Right kidney (tissue), 1 donor: Measurements from ENCODE around the gene HS3ST4.

Source experiments
- DNase-seq: peaks from one replicate; pipeline ENCODE4 v3.0.0-alpha.2; 2016

Gene HS3ST4

DNA sequence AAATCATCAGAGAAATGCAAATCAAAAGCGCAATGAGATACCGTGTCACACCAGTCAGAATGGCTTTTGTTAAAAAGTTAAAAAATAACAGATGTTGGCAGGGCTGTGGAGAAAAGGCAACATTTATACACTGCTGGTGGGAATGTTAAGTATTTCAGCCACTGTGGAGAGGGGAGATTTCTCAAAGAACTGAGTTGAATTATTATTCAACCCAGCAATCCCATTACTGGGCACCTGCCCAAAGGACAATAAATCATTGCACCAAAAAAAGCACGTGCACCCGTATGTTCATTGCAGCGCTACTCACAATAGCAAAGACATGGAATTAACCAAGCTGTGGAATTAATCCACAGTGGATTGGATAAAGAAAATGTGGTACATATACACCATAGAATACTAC, 204.7 kb downstream of the HS3ST4 start:
- peak; percentile 9 for DNase-seq

DNA sequence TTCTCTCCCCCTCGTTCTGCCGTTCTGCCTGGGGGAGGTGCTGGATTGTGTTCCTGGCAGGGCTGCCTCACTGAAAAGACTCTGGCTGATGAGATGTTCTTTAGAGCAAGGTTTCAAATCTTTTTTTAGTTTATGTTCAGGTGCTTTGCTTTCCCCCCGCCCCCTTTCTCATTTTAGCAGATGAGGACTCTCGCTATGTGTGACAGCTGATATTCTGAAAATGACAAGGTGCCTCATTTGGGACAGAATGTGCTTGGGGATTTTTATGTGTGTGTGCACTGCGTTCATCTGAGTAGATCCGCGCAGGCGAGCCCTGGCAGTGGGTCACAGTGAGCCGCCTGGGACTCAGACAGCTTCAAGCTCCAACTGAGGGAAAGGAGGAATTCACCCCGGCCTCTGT, 205.9 kb downstream of the HS3ST4 start:
- DNase-seq = peak; percentile 17

DNA sequence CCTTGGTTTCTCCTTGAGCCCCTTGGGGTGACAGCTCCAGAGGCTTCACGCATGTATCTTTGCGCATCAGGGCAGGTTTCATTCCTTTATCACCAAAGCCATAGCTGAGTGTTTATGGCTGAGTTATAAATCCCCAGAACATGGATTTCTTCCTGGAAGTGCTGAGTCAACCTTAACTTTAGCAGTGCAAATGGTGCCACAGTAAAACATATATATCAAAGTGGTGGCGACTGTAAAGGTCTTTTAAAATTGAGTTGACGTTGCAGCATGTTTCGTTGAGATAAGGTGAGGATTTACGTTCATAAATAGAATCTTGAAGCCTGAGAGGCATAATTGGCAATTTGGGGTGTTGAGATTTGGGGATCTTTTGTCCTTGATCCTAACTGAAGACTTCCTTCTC, 214.1 kb downstream of the HS3ST4 start:
- no peak for DNase-seq

GRCh38 chr16:25910971-25911370, 219.2 kb downstream of the HS3ST4 start:
- no peak for DNase-seq

DNA sequence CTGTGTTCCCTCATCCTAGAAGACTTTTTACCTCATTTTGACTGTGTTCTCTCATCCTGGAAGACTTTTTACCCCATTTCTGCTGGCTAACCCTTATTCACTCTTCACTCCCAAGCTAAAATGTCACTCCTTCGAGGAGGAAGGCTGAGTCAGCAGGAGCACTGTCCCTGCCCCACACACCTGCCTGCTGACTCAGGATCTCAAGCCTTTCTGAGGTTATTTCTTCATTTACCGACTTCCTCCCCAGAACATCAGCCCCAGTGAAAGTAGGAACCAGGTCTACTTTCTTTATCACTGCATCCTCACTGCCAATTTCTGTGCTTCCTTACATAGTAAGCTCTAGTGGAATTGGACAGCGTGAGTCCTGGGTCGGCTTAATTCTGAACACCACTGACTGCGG, 220.6 kb downstream of the HS3ST4 start:
- DNase-seq = no peak

GRCh38 chr16:25914357-25914962, 222.7 kb downstream of the HS3ST4 start:
- DNase-seq = no peak

DNA sequence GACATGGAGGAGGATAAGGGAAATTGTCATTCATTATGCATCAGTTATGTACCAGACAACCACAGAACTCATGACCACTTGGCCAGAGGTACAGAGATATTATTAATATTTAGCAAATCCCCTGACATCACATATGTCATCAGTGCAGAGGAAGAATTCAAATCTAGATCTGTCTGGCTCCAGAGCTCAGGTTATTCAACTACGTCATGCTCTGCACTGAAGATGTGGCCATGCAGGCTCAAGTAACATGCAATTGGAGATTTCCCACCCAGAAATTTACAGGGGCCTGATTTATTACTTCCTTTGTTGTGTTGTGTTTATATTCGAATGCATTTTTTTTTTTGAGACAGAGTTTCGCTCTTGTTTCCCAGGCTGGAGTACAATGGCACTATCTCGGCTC, 224.3 kb downstream of the HS3ST4 start:
- peak; percentile 35 for DNase-seq

GRCh38 chr16:25922438-25922837, 230.7 kb downstream of the HS3ST4 start:
- no peak for DNase-seq

GRCh38 chr16:25925421-25925820, 233.7 kb downstream of the HS3ST4 start:
- no peak for DNase-seq

DNA sequence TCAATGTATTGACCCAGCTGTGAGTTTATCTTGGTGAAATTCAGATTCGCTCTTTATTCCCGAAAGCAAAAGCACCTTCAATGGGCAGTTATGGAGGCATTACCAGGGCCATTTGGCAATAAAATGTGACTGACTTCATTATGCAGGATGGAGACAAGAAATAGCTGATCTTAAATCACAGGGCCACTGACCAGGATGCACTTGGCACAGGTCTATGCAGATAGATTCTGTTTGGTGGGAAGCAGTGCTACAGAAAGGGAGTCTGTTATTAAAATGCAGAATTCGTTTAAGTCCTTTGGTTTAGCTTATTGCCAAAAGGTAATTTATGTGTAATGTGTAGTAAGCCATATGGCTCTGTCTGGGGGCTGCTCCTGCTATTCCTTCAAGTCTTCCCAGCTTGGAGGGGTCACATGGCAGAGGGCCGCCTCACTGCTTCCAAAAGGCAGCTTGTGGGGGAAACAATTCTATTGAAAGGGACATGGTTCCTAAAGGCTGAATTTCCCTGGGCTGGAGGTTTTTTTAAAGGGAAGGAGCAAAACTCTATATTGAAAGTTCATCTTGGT, 239.8 kb downstream of the HS3ST4 start:
- no peak for DNase-seq

GRCh38 chr16:25941800-25942499, 250.2 kb downstream of the HS3ST4 start:
- no peak for DNase-seq

- no peak for DNase-seq
These were observed 259.0 kb downstream of the HS3ST4 start for GRCh38 chr16:25950586-25951281.

- no peak for DNase-seq
These were observed 260.2 kb downstream of the HS3ST4 start for GRCh38 chr16:25951999-25952398.

DNA sequence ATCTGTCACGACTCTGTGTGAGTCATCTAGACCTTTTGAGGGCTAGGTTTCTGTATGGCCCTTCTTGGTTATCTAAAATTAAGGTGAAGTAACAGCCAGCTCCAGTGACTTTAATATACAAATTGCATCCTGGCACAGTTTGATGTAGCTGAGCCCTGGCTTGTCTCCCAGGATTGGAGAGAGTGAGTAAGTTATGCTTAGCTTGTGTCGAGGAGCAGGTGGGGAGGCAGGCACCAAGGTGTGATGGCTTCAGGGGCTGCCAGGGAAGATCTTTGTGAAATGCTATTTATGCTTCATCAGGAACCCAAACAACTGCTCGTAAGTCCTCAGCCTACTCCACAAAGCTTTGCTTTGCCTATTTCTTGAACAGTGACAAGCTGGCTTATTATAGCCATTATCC, 261.2 kb downstream of the HS3ST4 start:
- DNase-seq = no peak

- DNase-seq = no peak
These were observed 265.9 kb downstream of the HS3ST4 start for GRCh38 chr16:25957707-25958106.

GRCh38 chr16:25959221-25959620, 267.5 kb downstream of the HS3ST4 start:
- DNase-seq = no peak

DNA sequence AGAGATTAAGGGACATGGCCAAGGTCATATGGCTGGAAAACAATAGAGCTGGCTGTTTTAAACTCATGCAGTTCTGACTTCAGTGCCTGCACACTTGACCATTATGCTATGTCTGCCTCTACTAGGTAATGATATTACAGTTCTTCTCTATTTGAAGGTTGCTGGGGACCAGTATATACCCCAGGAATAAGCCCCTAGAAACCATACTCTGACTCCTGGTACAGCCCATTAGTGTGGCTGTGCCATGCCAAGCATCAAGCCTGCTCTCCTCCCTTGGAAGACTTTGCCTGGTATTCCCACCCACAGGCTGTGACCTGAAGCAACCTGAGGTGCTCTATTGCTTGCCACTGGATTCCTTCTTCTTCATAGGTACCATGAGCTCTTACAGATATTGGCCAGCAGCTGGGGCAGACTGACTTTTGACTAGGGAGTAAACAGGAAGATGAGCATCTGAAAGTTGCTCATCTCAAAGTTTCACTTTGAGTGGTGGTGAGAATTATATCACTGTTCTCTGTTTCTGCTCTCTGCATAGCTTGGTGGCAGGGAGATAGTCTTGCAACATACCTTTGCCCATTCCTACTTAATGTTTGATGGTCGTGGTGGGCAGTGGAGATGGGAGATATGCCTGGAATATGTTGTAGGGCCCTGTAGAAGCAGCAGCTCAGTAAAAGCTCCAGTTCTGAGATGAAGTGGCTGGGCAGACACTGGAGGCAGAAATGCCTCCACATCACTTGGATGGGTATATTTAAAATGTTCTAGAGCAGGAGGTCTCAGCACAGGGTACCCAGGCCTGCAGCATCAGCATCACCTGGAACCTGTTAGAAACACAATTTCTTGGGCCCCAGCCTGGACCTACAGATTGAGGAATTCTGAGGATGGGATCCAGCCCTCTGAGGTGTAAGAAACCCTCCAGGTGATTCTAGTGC, 274.7 kb downstream of the HS3ST4 start:
- DNase-seq = no peak

- DNase-seq = no peak
These were observed 285.4 kb downstream of the HS3ST4 start for GRCh38 chr16:25977121-25977520.

DNA sequence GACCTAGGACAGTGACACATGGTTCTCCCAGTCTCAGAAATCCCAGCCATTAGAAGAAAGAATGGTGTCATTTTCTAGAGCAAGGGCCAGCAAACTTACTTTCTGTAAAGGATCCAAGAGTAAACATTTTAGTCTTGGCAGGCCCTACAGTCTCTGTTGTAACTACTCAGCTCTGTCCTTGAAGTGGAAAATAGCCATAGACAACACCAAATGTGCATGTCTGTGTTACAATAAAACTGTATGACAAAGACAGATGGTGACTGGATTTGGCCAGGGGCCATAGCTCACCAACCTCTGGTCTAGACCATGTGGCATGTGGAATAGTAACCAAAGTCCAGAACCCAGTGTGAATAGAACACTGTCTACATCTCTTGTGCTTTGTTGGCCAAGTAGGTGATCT, 286.5 kb downstream of the HS3ST4 start:
- no peak for DNase-seq

DNA sequence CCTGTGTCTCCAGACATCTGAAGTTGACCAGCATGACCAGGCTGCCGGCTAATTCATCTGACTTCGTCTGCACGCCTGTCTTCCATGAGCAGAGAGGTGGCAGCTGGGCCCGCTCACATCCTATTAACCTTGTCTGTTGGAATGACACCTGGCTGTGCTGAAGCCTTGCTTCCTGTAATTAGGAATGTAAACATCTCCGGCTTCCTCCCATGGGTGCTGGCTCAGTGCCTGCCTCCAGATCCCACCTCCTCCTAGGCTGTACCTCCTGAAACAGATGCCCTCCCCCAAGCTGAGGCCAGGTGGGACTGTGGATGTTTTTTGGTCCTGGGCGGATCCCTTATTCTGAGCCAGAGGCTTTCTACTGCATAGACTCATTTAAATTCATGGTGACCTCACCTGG, 296.3 kb downstream of the HS3ST4 start:
- peak; percentile 5 for DNase-seq

GRCh38 chr16:25988882-25989281, 297.1 kb downstream of the HS3ST4 start:
- no peak for DNase-seq

DNA sequence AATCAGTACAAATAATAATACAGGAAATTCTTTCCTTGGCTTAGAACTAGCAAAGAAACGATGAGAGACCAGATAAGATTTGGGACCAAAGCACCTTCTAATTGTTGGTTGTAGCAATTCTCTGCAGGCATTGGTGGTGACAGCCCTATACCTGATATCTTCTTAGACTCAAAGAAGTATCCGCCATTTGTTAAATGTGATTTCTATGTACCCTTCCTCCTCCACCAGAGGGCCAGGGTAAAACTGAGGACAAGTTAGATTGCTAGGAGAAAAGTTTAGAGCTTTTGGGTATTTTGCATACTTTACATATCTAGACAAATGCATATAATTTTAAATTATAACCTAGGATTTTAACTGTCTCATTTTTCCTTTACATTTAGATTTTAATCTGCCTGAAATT, 304.3 kb downstream of the HS3ST4 start:
- no peak for DNase-seq
